Ascending aorta (tissue), 2 donors: Measurements from ENCODE around the gene ANKHD1. TPM values are rescaled to one million over a fixed set of nuclear protein-coding genes. Genes with fewer than 3 reads are reported as not detected.

Source experiments
- DNase-seq, 2 donors: peaks; one replicate each; pipeline ENCODE4 v3.0.0-alpha.2; 2019; ENCODE audit warnings: low spot score in 2 of 2
- H3K27ac ChIP-seq, 2 donors: fragments of 200-600 bp; sonication (generic); one replicate each; pipeline ENCODE4 v1.5.1; 2016 to 2017; ENCODE audit warnings: mild to moderate bottlenecking in 1 of 2
- H3K27me3 ChIP-seq: fragments of 200-600 bp; sonication (generic); one replicate; pipeline ENCODE4 v1.5.1; 2017
- H3K36me3 ChIP-seq, 2 donors: fragments of 200-600 bp; sonication (generic); one replicate each; pipeline ENCODE4 v1.5.1; 2016
- H3K4me1 ChIP-seq, 2 donors: fragments of 200-600 bp; sonication (generic); one replicate each; pipeline ENCODE4 v1.5.1; 2016 to 2017; ENCODE audit warnings: mild to moderate bottlenecking in 1 of 2
- H3K4me3 ChIP-seq, 2 donors: fragments of 200-600 bp; sonication (generic); one replicate each; pipeline ENCODE4 v1.5.1; 2016 to 2017; ENCODE audit warnings: mild to moderate bottlenecking in 1 of 2
- H3K9me3 ChIP-seq, 2 donors: fragments of 200-600 bp; sonication (generic); one replicate each; pipeline ENCODE4 v1.5.1; 2016
- intact Hi-C: fragments of 100-400 bp; cut with DNase I; formaldehyde crosslinking; loops from one replicate; pipeline ENCODE4 v1.15.1; 2023
- total RNA-seq: library from RNA; depleted of rRNA; stranded (reverse); fragments of >200 nt; gene quantifications from one replicate; pipeline ENCODE4 v1.1.0, GENCODE V29; 2016
- TF ChIP-seq, protein P1 (sequence below), 3 experiments: fragments of 200-600 bp in 2 of 3; fragments of 450-650 bp in 1 of 3; sonication (generic) in 2 of 3; IDR thresholded peaks; one replicate each; pipeline ENCODE4 v1.5.1; 2016 to 2019; ENCODE audit warnings: antibody characterized with exemption in 3 of 3, mild to moderate bottlenecking in 1 of 3, moderate library complexity in 1 of 3

ANKHD1 gene
- total RNA-seq, 1 donor from 2014 or later: 73.4 TPM

DNA sequence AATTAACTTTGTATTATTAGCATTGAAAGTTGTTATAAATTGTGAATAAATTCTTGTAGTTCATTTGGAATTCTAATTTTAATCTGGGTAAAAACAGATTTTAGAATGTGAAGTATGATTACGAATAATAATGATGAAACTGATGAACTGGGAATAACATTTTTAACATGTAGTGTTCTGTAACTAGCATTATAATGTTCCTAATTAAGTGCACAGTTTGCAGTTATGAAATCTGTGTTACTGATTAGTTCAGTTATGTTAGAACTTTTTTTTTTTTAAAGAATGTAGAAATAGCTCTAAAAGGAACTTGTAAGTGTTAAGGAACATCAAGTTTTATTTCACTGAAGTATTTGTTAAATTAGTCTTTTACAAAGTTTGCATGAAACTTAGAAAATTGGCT is 97.0 kb downstream of the ANKHD1 start:
- H3K4me1 ChIP-seq: no peaks in the 10 kb centered on the region
- no peaks in the 10 kb centered on the region for H3K9me3 ChIP-seq
- H3K27ac ChIP-seq: no peak overlapping the region
- peaks cover 19 to 24% of the 10 kb centered on the region in 2 donors for H3K36me3 ChIP-seq
- TF ChIP-seq, protein P1, sequence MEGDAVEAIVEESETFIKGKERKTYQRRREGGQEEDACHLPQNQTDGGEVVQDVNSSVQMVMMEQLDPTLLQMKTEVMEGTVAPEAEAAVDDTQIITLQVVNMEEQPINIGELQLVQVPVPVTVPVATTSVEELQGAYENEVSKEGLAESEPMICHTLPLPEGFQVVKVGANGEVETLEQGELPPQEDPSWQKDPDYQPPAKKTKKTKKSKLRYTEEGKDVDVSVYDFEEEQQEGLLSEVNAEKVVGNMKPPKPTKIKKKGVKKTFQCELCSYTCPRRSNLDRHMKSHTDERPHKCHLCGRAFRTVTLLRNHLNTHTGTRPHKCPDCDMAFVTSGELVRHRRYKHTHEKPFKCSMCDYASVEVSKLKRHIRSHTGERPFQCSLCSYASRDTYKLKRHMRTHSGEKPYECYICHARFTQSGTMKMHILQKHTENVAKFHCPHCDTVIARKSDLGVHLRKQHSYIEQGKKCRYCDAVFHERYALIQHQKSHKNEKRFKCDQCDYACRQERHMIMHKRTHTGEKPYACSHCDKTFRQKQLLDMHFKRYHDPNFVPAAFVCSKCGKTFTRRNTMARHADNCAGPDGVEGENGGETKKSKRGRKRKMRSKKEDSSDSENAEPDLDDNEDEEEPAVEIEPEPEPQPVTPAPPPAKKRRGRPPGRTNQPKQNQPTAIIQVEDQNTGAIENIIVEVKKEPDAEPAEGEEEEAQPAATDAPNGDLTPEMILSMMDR (IDR thresholded peaks at IDR 0.05): no peak
- H3K4me3 ChIP-seq: no peak overlapping the region
- no peaks in the 10 kb centered on the region for H3K27me3 ChIP-seq
- intact Hi-C loops: no loop called here
- DNase-seq: no peak

- H3K9me3 ChIP-seq: no peaks in the 10 kb centered on the region
- H3K4me1 ChIP-seq: no peaks in the 10 kb centered on the region
- TF ChIP-seq, protein P1 (IDR thresholded peaks at IDR 0.05): no peak
- intact Hi-C loops: no loop called here
- H3K27me3 ChIP-seq: no peaks in the 10 kb centered on the region
- H3K4me3 ChIP-seq: no peak overlapping the region
- DNase-seq: no peak
- peaks cover 40 to 47% of the 10 kb centered on the region in 2 donors for H3K36me3 ChIP-seq
- no peak overlapping the region for H3K27ac ChIP-seq
Measured at GRCh38 chr5:140502834-140503233, 101.2 kb downstream of the ANKHD1 start.

DNA sequence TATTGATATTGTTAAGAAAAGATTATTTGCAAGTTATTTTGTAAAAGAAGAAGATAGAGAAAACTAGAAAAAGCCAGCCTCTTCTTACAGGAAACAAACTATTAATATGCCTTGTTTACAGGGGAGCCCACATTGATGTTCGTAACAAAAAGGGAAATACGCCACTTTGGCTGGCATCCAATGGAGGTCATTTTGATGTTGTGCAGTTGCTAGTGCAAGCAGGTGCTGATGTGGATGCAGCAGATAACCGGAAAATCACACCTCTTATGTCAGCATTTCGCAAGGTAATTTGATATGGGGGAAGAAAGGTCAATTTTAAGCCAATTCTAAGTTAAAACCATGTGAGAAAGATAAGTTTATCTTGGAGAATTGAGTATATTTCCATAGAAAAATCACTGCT is 108.3 kb downstream of the ANKHD1 start:
- no peaks in the 10 kb centered on the region for H3K4me1 ChIP-seq
- TF ChIP-seq, protein P1 (IDR thresholded peaks at IDR 0.05): no peak
- no peak for DNase-seq
- H3K27me3 ChIP-seq: no peaks in the 10 kb centered on the region
- no peak overlapping the region for H3K4me3 ChIP-seq
- intact Hi-C loops: no loop called here
- no peak overlapping the region for H3K27ac ChIP-seq
- no peaks in the 10 kb centered on the region for H3K9me3 ChIP-seq
- H3K36me3 ChIP-seq: peaks cover 62 to 91% of the 10 kb centered on the region in 2 donors

- no peaks in the 10 kb centered on the region for H3K9me3 ChIP-seq
- H3K27me3 ChIP-seq: no peaks in the 10 kb centered on the region
- H3K27ac ChIP-seq: no peak overlapping the region
- no peak for DNase-seq
- peaks cover 42 to 71% of the 10 kb centered on the region in 2 donors for H3K36me3 ChIP-seq
- intact Hi-C loops: no loop called here
- no peaks in the 10 kb centered on the region for H3K4me1 ChIP-seq
- TF ChIP-seq, protein P1 (IDR thresholded peaks at IDR 0.05): no peak
- no peak overlapping the region for H3K4me3 ChIP-seq
Measured at GRCh38 chr5:140513124-140513523, 111.5 kb downstream of the ANKHD1 start.

- no peaks in the 10 kb centered on the region for H3K4me1 ChIP-seq
- no peak overlapping the region for H3K27ac ChIP-seq
- no peak overlapping the region for H3K4me3 ChIP-seq
- H3K9me3 ChIP-seq: no peaks in the 10 kb centered on the region
- TF ChIP-seq, protein P1 (IDR thresholded peaks at IDR 0.05): no peak
- no peak for DNase-seq
- intact Hi-C loops: no loop called here
- peaks cover 47 to 58% of the 10 kb centered on the region in 2 donors for H3K36me3 ChIP-seq
- H3K27me3 ChIP-seq: no peaks in the 10 kb centered on the region
Measured at GRCh38 chr5:140524003-140524402, 122.4 kb downstream of the ANKHD1 start.

GRCh38 chr5:140540227-140540626 is 138.6 kb downstream of the ANKHD1 start:
- no peaks in the 10 kb centered on the region for H3K9me3 ChIP-seq
- H3K4me1 ChIP-seq: no peaks in the 10 kb centered on the region
- H3K36me3 ChIP-seq: peaks cover 64 to 90% of the 10 kb centered on the region in 2 donors
- TF ChIP-seq, protein P1 (IDR thresholded peaks at IDR 0.05): no peak
- no peak for DNase-seq
- no peak overlapping the region for H3K4me3 ChIP-seq
- intact Hi-C loops: no loop called here
- H3K27ac ChIP-seq: no peak overlapping the region
- H3K27me3 ChIP-seq: no peaks in the 10 kb centered on the region
